ENCODE data around the gene C16orf46. TPM values are rescaled to one million over a fixed set of nuclear protein-coding genes. Genes with fewer than 3 reads are reported as not detected.
A peak's percentile ranks its signal among the peaks of the same experiment; 100 is the strongest.

Gene C16orf46, protein sequence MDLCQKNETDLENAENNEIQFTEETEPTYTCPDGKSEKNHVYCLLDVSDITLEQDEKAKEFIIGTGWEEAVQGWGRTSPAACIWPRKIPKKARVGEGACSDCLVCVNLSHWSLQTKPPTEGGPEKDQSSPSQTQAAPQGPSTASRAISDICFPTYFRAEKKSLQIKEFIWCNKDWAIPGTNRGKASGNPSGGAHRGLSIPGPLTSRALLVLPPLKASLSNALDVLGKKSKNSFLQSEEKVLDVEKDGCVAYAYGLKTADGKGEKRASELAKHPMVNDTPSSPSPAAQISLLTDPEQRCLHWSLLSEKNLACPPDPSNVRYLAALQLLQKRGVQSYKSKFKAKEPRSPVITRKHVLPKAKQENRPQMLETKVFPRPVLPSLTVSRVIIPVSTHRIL
- total RNA-seq, result 0.59 and 2.2 TPM in 2 replicates

DNA sequence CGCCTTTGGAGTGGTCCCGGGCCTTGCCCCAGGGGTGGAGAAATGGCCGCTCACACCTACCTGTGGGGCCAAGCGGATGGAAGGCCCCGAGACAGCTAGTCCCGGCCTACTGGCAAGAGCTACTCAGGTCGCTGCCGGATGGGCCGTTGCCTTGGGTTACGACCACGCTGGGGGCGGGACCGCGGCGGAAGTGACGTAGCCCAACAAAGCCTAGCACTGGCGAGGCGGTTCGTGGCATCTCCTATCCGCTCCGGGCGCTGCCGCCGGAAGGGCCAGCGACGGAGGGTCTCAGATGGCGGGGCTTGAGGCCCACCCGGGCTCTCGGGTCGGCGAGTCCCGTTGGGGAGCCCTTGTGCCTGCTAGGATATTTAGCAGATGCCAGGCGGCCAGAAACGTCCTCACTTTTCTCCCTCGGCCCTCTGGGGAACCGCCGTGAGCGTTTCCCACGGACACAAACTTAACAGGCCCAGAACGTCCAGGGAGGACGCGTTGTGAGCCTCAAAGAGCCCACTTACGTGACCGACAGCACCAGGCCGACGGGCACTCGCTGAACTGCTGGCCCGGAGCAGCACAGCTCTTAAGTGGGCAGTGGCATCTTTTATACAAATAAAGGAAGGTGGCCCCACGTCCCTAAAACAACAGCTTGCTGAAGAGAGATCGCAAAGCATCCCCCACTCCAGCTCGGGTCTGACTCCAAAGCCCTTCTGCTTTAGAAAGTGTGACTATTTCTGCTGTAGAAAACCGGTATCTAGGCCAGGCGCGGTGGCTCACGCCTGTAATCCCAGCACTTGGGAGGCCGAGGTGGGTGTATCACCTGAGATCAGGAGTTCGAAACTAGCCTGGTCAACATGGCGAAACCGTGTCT, at the start of gene C16orf46:
Gene C16orf46, minus strand, starts transcription at position 163 of the 865 bp plus-strand sequence. CDS start 13,283 bp downstream, outside the sequence.
- Histone ChIP-seq H2AFZ (ENCODE audit: low read length) (peak within 1 kb of the TSS; percentile 100), H3K4me1 (ENCODE audit: insufficient read depth, low read length) (peaks cover 11% of the 10 kb centered on the region), H3K27me3 (ENCODE audit: insufficient read depth, low read length) (no peaks in the 10 kb centered on the region), H3K4me3 (ENCODE audit: insufficient read depth, low read length) (peak within 1 kb of the TSS; percentile 99), H3K79me2 (ENCODE audit: insufficient read depth, low read length) (no peaks in the 10 kb centered on the region), H3K9me3 (ENCODE audit: low read depth, low read length) (no peaks in the 10 kb centered on the region), H4K20me1 (ENCODE audit: insufficient read depth, low read length) (no peaks in the 10 kb centered on the region), H3K4me2 (ENCODE audit: insufficient read depth, low read length) (peak within 1 kb of the TSS; percentile 91), H3K27ac (ENCODE audit: low read depth, low read length) (peak within 1 kb of the TSS; percentile 96), H3K36me3 (ENCODE audit: insufficient read depth, low read length) (peaks cover 5% of the 10 kb centered on the region)
- TF ChIP-seq, protein P1, sequence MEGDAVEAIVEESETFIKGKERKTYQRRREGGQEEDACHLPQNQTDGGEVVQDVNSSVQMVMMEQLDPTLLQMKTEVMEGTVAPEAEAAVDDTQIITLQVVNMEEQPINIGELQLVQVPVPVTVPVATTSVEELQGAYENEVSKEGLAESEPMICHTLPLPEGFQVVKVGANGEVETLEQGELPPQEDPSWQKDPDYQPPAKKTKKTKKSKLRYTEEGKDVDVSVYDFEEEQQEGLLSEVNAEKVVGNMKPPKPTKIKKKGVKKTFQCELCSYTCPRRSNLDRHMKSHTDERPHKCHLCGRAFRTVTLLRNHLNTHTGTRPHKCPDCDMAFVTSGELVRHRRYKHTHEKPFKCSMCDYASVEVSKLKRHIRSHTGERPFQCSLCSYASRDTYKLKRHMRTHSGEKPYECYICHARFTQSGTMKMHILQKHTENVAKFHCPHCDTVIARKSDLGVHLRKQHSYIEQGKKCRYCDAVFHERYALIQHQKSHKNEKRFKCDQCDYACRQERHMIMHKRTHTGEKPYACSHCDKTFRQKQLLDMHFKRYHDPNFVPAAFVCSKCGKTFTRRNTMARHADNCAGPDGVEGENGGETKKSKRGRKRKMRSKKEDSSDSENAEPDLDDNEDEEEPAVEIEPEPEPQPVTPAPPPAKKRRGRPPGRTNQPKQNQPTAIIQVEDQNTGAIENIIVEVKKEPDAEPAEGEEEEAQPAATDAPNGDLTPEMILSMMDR (IDR thresholded peaks at IDR 0.05; ENCODE audit: extremely low read depth, low read depth, low read length), result no peak
- DNase-seq (ENCODE audit: insufficient read length, low spot score, missing footprints), result peak; percentile 98

DNA sequence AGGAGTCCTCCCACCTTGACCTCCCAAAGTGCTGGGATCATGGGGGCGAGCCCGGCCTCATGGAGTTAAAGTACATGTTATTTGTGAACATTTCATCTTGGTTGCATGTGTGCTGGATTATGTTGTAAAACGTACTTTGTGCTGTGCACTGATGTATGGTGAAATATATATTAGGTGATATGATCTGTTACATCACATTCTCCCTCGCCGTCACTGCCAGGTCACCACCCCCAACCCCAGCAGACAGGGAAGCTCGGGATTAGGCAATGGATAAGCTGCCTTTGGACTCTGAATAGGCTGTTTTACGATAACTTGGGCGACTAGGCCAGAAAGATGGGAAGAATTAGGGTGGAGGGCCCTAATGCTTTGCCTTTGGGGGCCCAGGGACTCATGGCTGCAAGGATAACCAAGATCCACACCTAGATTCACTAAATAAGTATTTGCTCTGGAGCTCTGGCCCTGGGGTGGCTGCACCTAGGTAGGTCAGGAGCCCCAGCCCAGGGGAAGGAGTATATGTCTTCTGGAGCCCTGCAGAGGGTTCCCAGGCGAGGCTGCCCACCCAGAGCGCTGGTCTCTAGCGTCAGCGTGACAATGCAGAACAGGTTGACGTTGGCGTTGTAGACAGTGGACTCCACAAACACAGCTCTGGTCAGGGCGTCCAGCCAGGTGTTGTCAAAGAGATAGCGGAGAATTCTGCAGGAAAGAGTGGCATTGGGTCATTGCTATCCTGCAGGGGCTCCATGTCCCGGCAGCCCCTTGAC, 46.2 kb upstream of the C16orf46 start:
- H3K4me3 ChIP-seq (ENCODE audit: insufficient read depth, low read length), result no peak overlapping the region
- H3K9me3 ChIP-seq (ENCODE audit: low read depth, low read length), result no peaks in the 10 kb centered on the region
- no peak overlapping the region for H3K4me2 ChIP-seq (ENCODE audit: insufficient read depth, low read length)
- H2AFZ ChIP-seq (ENCODE audit: low read length), result no peak overlapping the region
- peak; percentile 41 for DNase-seq (ENCODE audit: insufficient read length, low spot score, missing footprints)
- TF ChIP-seq, protein P1 (IDR thresholded peaks at IDR 0.05; ENCODE audit: extremely low read depth, low read depth, low read length), result no peak
- H3K27ac ChIP-seq (ENCODE audit: low read depth, low read length), result no peak overlapping the region
- no peaks in the 10 kb centered on the region for H4K20me1 ChIP-seq (ENCODE audit: insufficient read depth, low read length)
- no peaks in the 10 kb centered on the region for H3K4me1 ChIP-seq (ENCODE audit: insufficient read depth, low read length)
- H3K27me3 ChIP-seq (ENCODE audit: insufficient read depth, low read length), result no peaks in the 10 kb centered on the region
- no peaks in the 10 kb centered on the region for H3K79me2 ChIP-seq (ENCODE audit: insufficient read depth, low read length)
- no peaks in the 10 kb centered on the region for H3K36me3 ChIP-seq (ENCODE audit: insufficient read depth, low read length)

DNA sequence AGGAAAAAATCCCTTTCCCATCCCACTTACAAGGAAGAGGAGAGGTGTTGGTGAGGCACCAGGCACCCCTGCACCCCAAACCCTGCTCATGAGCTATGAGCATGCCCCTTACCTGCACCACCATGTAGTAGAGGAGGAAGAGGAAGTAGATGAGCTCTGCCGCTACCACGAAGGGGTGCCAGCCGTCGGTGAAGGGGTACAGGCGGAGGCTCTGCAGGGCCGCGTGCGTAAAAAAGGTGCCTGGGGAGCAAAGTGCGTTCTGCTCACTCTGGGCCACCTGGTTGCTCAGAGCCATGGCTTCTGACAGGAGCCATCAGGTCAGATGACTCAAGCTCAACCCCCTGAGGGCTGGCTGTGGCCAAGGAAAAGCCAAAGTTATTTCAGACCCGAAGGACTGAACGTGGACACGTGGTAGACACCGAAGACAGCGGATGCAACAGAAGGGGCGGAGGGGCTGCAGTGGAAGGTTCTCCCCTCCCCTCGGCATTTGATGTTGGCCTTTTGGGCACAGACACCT, 44.5 kb upstream of the C16orf46 start:
- H3K27ac ChIP-seq (ENCODE audit: low read depth, low read length), result no peak overlapping the region
- H4K20me1 ChIP-seq (ENCODE audit: insufficient read depth, low read length), result no peaks in the 10 kb centered on the region
- no peak overlapping the region for H3K4me2 ChIP-seq (ENCODE audit: insufficient read depth, low read length)
- no peaks in the 10 kb centered on the region for H3K36me3 ChIP-seq (ENCODE audit: insufficient read depth, low read length)
- H2AFZ ChIP-seq (ENCODE audit: low read length), result no peak overlapping the region
- TF ChIP-seq, protein P1 (IDR thresholded peaks at IDR 0.05; ENCODE audit: extremely low read depth, low read depth, low read length), result no peak
- H3K4me1 ChIP-seq (ENCODE audit: insufficient read depth, low read length), result no peaks in the 10 kb centered on the region
- no peak overlapping the region for H3K4me3 ChIP-seq (ENCODE audit: insufficient read depth, low read length)
- peak; percentile 17 for DNase-seq (ENCODE audit: insufficient read length, low spot score, missing footprints)
- H3K9me3 ChIP-seq (ENCODE audit: low read depth, low read length), result no peaks in the 10 kb centered on the region
- no peaks in the 10 kb centered on the region for H3K79me2 ChIP-seq (ENCODE audit: insufficient read depth, low read length)
- no peaks in the 10 kb centered on the region for H3K27me3 ChIP-seq (ENCODE audit: insufficient read depth, low read length)

Measured in osteoblast (primary cell).